ENCODE results near the gene COMT. TPM values are rescaled to one million over a fixed set of nuclear protein-coding genes. Genes with fewer than 3 reads are reported as not detected.

Gene COMT
- total RNA-seq, 1 donor from 2014 or later = 403 TPM

GRCh38 chr22:19958083-19959042 is 16.8 kb downstream of the COMT start:
- DNase-seq (ENCODE audit: low read depth) = no peak
- Histone ChIP-seq H3K4me3 (ENCODE audit: low read depth, low read length) (peak overlapping the region; percentile 15), H3K27me3 (ENCODE audit: control insufficient read depth, insufficient read depth, low read length) (no peaks in the 10 kb centered on the region), H3K36me3 (ENCODE audit: control insufficient read depth, insufficient read depth, low read length) (no peaks in the 10 kb centered on the region)
- no peak for TF ChIP-seq CTCF (IDR thresholded peaks at IDR 0.05; ENCODE audit: insufficient read depth, low read length, poor library complexity, severe bottlenecking)

GRCh38 chr22:19959043-19959586 is 17.5 kb downstream of the COMT start:
- H3K27me3 ChIP-seq (ENCODE audit: control insufficient read depth, insufficient read depth, low read length) = no peaks in the 10 kb centered on the region
- H3K4me3 ChIP-seq (ENCODE audit: low read depth, low read length) = peak overlapping the region; percentile 15
- peaks cover 1% of the 10 kb centered on the region for H3K36me3 ChIP-seq (ENCODE audit: control insufficient read depth, insufficient read depth, low read length)
- no peak for DNase-seq (ENCODE audit: low read depth)
- no peak for TF ChIP-seq CTCF (IDR thresholded peaks at IDR 0.05; ENCODE audit: insufficient read depth, low read length, poor library complexity, severe bottlenecking)

GRCh38 chr22:19959587-19960490 is 18.3 kb downstream of the COMT start:
- no peak for TF ChIP-seq CTCF (IDR thresholded peaks at IDR 0.05; ENCODE audit: insufficient read depth, low read length, poor library complexity, severe bottlenecking)
- H3K36me3 ChIP-seq (ENCODE audit: control insufficient read depth, insufficient read depth, low read length) = peaks cover 1% of the 10 kb centered on the region
- DNase-seq (ENCODE audit: low read depth) = no peak
- H3K27me3 ChIP-seq (ENCODE audit: control insufficient read depth, insufficient read depth, low read length) = no peaks in the 10 kb centered on the region
- no peak overlapping the region for H3K4me3 ChIP-seq (ENCODE audit: low read depth, low read length)

GRCh38 chr22:19960491-19961200 is 19.1 kb downstream of the COMT start:
- peaks cover 1% of the 10 kb centered on the region for H3K36me3 ChIP-seq (ENCODE audit: control insufficient read depth, insufficient read depth, low read length)
- DNase-seq (ENCODE audit: low read depth) = no peak
- TF ChIP-seq CTCF (IDR thresholded peaks at IDR 0.05; ENCODE audit: insufficient read depth, low read length, poor library complexity, severe bottlenecking) = no peak
- no peaks in the 10 kb centered on the region for H3K27me3 ChIP-seq (ENCODE audit: control insufficient read depth, insufficient read depth, low read length)
- no peak overlapping the region for H3K4me3 ChIP-seq (ENCODE audit: low read depth, low read length)

GRCh38 chr22:19961201-19961580 is 19.6 kb downstream of the COMT start:
- H3K4me3 ChIP-seq (ENCODE audit: low read depth, low read length) = no peak overlapping the region
- no peaks in the 10 kb centered on the region for H3K27me3 ChIP-seq (ENCODE audit: control insufficient read depth, insufficient read depth, low read length)
- H3K36me3 ChIP-seq (ENCODE audit: control insufficient read depth, insufficient read depth, low read length) = peaks cover 1% of the 10 kb centered on the region
- DNase-seq (ENCODE audit: low read depth) = no peak
- no peak for TF ChIP-seq CTCF (IDR thresholded peaks at IDR 0.05; ENCODE audit: insufficient read depth, low read length, poor library complexity, severe bottlenecking)
